ENCODE measurements around the gene CALHM3.

CALHM3 gene

DNA sequence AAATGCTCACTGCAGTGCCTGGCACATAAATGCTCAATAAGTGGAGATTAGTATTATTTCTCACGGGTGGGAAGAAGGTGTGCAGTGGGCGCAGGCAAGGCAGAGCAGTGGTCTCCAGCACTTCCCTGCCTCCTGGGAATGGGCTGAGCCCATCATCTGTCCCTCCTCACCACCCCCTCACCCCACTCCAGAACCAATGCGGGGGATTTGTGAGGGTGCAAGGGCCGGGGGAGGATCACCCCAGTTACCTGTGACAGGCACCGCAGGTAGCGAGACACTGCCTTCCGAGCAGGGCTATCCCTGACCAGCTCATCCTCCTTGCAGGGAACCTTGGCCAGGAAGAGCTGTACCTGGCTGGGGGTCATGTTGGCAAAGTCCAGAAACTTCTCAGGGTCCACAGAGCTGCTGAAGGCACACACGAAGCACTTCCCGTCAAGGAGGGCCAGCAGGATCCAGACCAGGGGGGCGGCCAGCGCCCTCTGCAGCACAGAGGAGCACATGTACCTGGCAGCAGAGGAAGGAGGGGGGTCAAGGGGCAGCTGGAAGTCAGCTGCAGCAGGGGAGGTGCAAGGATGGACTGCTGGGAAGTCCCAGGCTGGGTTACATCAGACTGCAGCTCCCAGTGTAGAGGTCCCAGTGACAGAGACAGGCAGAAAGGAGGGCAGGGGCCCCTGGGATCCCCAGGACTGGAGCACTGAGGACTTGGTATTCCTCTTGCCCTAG, 2.8 kb downstream of the CALHM3 start:
- TF ChIP-seq POLR2AphosphoS5 (IDR thresholded peaks at IDR 0.05; ENCODE audit: low read depth) (no peak), GABPA (IDR thresholded peaks at IDR 0.05; ENCODE audit: low read depth) (no peak), SPI1 (IDR thresholded peaks at IDR 0.05; ENCODE audit: borderline replicate concordance, low read depth) (no peak)
- TF ChIP-seq, protein P1, sequence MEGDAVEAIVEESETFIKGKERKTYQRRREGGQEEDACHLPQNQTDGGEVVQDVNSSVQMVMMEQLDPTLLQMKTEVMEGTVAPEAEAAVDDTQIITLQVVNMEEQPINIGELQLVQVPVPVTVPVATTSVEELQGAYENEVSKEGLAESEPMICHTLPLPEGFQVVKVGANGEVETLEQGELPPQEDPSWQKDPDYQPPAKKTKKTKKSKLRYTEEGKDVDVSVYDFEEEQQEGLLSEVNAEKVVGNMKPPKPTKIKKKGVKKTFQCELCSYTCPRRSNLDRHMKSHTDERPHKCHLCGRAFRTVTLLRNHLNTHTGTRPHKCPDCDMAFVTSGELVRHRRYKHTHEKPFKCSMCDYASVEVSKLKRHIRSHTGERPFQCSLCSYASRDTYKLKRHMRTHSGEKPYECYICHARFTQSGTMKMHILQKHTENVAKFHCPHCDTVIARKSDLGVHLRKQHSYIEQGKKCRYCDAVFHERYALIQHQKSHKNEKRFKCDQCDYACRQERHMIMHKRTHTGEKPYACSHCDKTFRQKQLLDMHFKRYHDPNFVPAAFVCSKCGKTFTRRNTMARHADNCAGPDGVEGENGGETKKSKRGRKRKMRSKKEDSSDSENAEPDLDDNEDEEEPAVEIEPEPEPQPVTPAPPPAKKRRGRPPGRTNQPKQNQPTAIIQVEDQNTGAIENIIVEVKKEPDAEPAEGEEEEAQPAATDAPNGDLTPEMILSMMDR (IDR thresholded peaks at IDR 0.05; ENCODE audit: insufficient read depth, low read length) = no peak
- TF ChIP-seq, protein P2, sequence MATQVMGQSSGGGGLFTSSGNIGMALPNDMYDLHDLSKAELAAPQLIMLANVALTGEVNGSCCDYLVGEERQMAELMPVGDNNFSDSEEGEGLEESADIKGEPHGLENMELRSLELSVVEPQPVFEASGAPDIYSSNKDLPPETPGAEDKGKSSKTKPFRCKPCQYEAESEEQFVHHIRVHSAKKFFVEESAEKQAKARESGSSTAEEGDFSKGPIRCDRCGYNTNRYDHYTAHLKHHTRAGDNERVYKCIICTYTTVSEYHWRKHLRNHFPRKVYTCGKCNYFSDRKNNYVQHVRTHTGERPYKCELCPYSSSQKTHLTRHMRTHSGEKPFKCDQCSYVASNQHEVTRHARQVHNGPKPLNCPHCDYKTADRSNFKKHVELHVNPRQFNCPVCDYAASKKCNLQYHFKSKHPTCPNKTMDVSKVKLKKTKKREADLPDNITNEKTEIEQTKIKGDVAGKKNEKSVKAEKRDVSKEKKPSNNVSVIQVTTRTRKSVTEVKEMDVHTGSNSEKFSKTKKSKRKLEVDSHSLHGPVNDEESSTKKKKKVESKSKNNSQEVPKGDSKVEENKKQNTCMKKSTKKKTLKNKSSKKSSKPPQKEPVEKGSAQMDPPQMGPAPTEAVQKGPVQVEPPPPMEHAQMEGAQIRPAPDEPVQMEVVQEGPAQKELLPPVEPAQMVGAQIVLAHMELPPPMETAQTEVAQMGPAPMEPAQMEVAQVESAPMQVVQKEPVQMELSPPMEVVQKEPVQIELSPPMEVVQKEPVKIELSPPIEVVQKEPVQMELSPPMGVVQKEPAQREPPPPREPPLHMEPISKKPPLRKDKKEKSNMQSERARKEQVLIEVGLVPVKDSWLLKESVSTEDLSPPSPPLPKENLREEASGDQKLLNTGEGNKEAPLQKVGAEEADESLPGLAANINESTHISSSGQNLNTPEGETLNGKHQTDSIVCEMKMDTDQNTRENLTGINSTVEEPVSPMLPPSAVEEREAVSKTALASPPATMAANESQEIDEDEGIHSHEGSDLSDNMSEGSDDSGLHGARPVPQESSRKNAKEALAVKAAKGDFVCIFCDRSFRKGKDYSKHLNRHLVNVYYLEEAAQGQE (IDR thresholded peaks at IDR 0.05; ENCODE audit: insufficient replicate concordance, low read depth) = no peak
- DNase-seq (ENCODE audit: low read depth in 1 of 2, low spot score in 1 of 2) = peak in 1 of 2 experiments; percentile 16
- H3K4me3 ChIP-seq (replicated peaks; ENCODE audit: insufficient read depth, low read length) = no peak overlapping the region

DNA sequence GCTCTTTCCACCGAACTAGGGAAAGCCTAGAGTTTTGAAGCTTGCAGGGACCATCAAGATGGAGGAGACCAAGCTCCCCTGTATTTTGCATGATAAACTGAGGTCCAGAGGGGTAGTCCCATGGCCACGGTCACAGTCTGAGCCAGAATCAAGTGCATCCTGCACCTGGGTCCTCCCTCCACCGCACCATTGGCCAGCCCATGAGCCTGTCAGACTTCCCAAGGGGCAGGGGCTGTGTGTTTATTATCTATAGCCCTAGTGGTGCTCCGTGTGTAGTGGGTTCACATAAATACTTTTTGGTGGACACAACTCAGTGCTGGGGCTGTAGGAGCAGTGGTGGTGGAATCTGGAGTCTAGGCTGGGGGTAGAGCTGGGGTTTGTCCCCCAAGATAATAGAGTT, 3.6 kb downstream of the CALHM3 start:
- Histone ChIP-seq H3K4me3 (replicated peaks; ENCODE audit: insufficient read depth, low read length) (no peak overlapping the region), H3K27ac (replicated peaks) (no peak overlapping the region), H3K27me3 (ENCODE audit: insufficient read depth, poor library complexity, severe bottlenecking) (no peaks in the 10 kb centered on the region)
- no peak for DNase-seq (ENCODE audit: low read depth in 1 of 2, low spot score in 1 of 2)
- TF ChIP-seq, protein P2 (IDR thresholded peaks at IDR 0.05; ENCODE audit: insufficient replicate concordance, low read depth) = no peak
- TF ChIP-seq GABPA (IDR thresholded peaks at IDR 0.05; ENCODE audit: low read depth) (no peak), SPI1 (IDR thresholded peaks at IDR 0.05; ENCODE audit: borderline replicate concordance, low read depth) (no peak), POLR2AphosphoS5 (IDR thresholded peaks at IDR 0.05; ENCODE audit: low read depth) (no peak)
- TF ChIP-seq, protein P1 (IDR thresholded peaks at IDR 0.05; ENCODE audit: insufficient read depth, low read length) = no peak

More for the DNA sequence above, 2.8 kb downstream of the CALHM3 start:
- Histone ChIP-seq H3K27ac (replicated peaks) (no peak overlapping the region), H3K27me3 (ENCODE audit: insufficient read depth, poor library complexity, severe bottlenecking) (no peaks in the 10 kb centered on the region)

DNA sequence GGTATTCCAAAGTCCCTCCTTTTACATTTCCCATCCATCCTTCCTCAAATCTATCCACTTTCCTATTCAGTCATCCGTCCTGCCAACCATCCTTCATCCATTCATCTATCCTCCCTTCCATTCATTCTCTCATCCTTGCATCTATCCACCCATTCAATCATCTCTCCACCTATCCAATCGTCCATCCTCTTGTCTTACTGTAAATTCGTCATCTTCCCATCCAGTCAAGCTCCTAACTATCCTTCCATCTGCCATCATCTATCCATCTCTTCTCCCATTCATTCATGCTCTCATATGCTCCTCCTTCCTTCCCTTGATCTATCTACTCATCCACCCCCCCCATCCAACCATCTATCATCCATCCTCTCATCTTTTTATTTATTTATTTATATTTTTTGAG, 5.0 kb downstream of the CALHM3 start:
- Histone ChIP-seq H3K27me3 (ENCODE audit: insufficient read depth, poor library complexity, severe bottlenecking) (no peaks in the 10 kb centered on the region), H3K27ac (replicated peaks) (no peak overlapping the region), H3K4me3 (replicated peaks; ENCODE audit: insufficient read depth, low read length) (no peak overlapping the region)
- TF ChIP-seq, protein P2 (IDR thresholded peaks at IDR 0.05; ENCODE audit: insufficient replicate concordance, low read depth) = no peak
- TF ChIP-seq GABPA (IDR thresholded peaks at IDR 0.05; ENCODE audit: low read depth) (no peak), SPI1 (IDR thresholded peaks at IDR 0.05; ENCODE audit: borderline replicate concordance, low read depth) (no peak), POLR2AphosphoS5 (IDR thresholded peaks at IDR 0.05; ENCODE audit: low read depth) (no peak)
- TF ChIP-seq, protein P1 (IDR thresholded peaks at IDR 0.05; ENCODE audit: insufficient read depth, low read length) = no peak
- DNase-seq (ENCODE audit: low read depth in 1 of 2, low spot score in 1 of 2) = no peak

Measured in HL-60 (cell line).